ENCODE measurements around the gene FBXL12.
"Not testable (repeated sequence)": the region's sequence is repeated elsewhere in the genome, so short reads cannot be mapped to it uniquely, and the experiment has no call there.

FBXL12 gene

GRCh38 chr19:9818734-9819595 lies at the start of gene FBXL12:
TSS of gene FBXL12 (minus strand) at chr19:9819079. CDS start at chr19:9818813, 266 bp downstream.
- in situ Hi-C loops (cut with HindIII; ENCODE audit: low sequenced_read_pairs), result no loop called here

- in situ Hi-C loops (cut with HindIII; ENCODE audit: low sequenced_read_pairs), result no loop called here
Observed at GRCh38 chr19:9865732-9866501, 47.0 kb upstream of the FBXL12 start.

- in situ Hi-C loops (cut with HindIII; ENCODE audit: low sequenced_read_pairs), result no loop called here
Observed at GRCh38 chr19:9863759-9864158, 44.9 kb upstream of the FBXL12 start.

- in situ Hi-C loops (cut with HindIII; ENCODE audit: low sequenced_read_pairs), result no loop called here
Observed at GRCh38 chr19:9862938-9863337, 44.1 kb upstream of the FBXL12 start.

- in situ Hi-C loops (cut with HindIII; ENCODE audit: low sequenced_read_pairs), result no loop called here
Observed at GRCh38 chr19:9861503-9861902, 42.6 kb upstream of the FBXL12 start.

DNA sequence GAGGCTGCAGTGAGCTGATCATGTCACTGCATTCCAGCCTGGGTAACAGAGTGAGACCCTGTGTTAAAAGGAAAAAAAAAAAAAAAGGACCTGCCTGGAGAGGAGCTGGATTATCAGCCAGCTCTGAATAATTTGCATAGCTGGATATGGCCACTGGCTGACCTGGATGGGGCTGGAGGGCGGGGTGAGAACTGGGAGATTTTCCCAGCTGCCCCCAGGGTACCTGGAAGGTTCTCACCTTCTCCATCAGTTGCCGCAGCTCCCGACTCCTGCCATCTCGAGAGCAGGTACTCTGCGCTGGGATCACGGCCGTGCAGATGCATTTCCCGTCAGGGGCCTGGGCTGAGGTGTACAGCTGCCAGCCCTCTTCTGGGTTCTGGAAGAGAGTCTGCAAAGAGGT lies 41.5 kb upstream of the FBXL12 start:
- in situ Hi-C loops (cut with HindIII; ENCODE audit: low sequenced_read_pairs), result no loop called here

GRCh38 chr19:9858766-9859165 lies 39.9 kb upstream of the FBXL12 start:
- in situ Hi-C loops (cut with HindIII; ENCODE audit: low sequenced_read_pairs), result no loop called here

GRCh38 chr19:9857920-9858746 lies 39.3 kb upstream of the FBXL12 start:
- in situ Hi-C loops (cut with HindIII; ENCODE audit: low sequenced_read_pairs), result no loop called here

DNA sequence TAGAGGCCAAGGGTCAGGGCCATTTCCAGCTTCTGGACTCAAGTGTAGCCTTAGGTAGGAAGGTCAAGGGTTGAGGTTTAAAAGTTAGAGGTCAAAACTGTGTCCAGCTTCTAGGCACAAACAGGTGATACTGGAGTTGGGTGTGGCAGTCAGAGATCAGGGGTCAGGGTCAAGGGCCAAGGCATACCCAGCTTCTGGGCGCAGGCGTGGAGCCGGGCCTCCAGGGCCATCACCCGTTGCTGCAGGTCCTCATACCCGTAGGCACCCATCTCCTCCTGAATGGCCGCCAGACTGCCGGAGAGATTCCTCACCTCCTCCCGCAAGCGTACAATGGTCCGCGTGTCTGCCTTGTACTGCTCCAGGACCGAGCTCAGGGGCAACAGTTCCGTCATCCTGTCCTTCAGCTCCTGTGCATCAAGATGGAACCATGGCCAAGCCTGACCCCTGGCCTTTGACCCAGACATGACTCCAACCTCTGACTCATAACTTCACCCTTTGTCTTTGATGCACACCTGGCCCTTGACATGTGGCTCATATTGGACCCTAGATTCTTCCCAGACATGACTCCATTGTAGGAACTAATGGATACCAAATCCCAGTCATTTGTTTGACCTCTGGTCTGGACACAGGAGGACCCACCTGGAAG lies 38.3 kb upstream of the FBXL12 start:
- in situ Hi-C loops (cut with HindIII; ENCODE audit: low sequenced_read_pairs), result no loop called here

DNA sequence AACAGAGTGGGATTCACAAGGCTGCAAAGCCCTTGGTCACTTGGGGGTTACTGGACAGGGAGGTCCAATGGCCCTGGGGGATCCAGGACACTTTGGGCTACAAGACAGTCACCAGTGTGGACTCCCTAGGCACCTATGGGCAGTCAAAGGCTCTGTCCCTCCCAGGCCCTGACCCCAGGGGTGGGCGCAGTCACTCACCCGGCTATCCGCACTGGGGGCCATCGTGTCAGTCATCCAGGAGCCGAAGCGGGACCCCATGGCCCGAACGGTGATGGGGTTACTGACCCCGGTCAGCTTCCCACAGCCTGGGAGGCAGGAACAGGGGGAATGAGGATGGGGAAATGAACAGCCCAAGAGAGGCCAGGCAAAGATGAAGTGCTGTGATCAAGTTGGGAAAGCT lies 37.7 kb upstream of the FBXL12 start:
- in situ Hi-C loops (cut with HindIII; ENCODE audit: low sequenced_read_pairs), result no loop called here

DNA sequence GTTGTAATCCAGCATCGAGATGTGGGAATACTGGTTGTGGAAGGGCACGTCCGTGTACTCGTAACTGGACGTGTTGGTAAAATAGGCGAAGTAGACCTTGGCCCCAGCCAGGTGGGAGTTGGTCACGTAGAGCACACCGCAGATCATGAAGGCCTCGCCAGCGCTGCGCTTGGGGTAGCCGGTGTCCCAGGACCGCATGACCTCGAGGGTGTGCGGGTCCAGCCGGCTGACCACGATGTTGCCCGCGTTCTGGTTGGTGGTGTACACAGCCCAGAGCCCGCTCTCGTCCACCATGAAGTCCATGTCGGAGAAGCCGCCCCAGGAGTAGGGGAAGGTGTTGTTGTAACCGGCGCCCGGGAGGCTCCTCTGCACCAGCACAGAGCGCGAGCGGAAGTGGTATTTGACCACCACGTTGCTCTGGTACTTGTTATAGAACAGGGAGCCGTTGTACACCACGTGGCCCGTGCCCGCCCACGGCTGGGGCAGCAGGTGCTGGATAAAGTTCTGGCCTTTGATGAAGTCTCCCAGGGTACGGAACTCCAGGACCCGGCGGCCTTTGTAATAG lies 35.5 kb upstream of the FBXL12 start:
- in situ Hi-C loops (cut with HindIII; ENCODE audit: low sequenced_read_pairs), result no loop called here

- in situ Hi-C loops (cut with HindIII; ENCODE audit: low sequenced_read_pairs), result no loop called here
Observed at GRCh38 chr19:9850235-9850959, 31.5 kb upstream of the FBXL12 start.

GRCh38 chr19:9849791-9850190 lies 30.9 kb upstream of the FBXL12 start:
- in situ Hi-C loops (cut with HindIII; ENCODE audit: low sequenced_read_pairs), result no loop called here

- in situ Hi-C loops (cut with HindIII; ENCODE audit: low sequenced_read_pairs), result no loop called here
Observed at GRCh38 chr19:9848762-9849161, 29.9 kb upstream of the FBXL12 start.

DNA sequence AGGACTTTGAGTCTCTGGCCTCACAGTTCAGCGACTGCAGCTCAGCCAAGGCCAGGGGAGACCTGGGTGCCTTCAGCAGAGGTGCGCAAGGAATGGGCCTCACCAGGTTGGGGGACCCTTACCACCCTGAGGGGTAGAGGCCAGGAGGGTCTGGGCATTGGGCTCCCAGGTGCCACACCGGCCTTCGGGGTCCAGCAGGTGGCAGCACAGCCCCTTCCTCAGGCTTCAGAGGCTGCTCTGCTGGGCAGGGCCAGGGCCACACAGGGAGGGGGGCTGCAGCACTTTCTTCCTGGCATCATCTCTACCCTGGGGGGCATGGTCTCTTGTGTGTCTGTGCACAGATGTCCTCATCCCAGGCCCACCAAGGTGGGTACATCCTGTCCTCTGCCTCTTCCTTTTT lies 29.2 kb upstream of the FBXL12 start:
- in situ Hi-C loops (cut with HindIII; ENCODE audit: low sequenced_read_pairs), result no loop called here

DNA sequence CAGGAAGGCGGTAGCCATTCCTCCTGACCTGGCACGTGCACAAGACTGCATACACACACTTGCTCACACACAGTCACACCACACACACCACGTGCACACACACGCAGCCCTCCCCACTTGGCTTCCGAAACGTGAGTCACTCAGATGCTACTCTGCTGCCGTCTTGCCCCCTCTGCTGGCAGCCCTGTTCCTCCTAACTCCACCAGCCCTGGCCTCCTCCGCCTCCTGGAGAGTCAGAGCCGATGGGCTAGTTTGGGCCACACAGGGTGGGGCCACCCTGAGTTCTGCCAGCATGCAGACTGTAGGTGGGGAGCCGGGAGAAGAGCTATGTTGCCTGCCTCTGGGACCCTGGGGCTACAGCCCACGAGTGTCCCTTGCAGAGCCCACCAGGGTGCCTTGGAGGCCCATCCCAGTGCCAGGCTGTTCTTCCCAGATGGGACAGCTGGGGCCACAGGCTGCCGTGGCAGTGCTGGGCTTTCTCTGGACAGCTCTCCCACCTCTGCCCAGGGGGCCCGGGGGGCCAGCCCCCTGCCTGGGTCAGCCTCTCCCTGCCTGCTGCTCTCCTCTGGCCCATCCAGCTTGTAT lies 28.3 kb upstream of the FBXL12 start:
- in situ Hi-C loops (cut with HindIII; ENCODE audit: low sequenced_read_pairs), result no loop called here

DNA sequence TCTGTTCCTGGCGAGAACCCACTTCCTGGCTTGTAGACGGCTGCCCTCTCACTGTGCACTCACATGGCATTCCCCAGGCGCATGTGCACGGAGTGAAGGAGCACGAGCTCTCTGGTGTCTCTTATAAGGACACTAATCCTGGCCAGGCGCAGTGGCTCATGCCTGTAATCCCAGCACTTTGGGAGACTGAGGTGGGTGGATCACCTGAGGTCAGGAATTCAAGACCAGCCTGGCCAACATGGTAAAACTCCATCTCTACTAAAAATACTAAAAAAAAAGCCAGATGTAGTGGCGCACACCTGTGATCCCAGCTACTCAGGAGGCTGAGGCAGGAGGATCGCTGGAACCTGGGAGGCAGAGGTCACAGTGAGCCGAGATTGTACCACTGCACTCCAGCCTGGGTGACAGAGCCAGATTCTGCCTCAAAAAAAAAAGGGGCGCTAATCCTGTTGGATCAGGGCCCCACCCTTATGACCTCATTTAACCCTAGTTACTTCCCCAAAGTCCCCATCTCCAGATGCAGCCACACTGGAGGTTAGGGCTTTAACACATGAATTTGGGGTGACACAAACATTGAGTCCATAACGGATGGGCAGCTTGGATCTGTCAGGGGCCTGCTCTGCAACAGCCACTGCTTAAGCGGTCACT lies 24.9 kb upstream of the FBXL12 start:
- in situ Hi-C loops (cut with HindIII; ENCODE audit: low sequenced_read_pairs), result not testable (repeated sequence)

DNA sequence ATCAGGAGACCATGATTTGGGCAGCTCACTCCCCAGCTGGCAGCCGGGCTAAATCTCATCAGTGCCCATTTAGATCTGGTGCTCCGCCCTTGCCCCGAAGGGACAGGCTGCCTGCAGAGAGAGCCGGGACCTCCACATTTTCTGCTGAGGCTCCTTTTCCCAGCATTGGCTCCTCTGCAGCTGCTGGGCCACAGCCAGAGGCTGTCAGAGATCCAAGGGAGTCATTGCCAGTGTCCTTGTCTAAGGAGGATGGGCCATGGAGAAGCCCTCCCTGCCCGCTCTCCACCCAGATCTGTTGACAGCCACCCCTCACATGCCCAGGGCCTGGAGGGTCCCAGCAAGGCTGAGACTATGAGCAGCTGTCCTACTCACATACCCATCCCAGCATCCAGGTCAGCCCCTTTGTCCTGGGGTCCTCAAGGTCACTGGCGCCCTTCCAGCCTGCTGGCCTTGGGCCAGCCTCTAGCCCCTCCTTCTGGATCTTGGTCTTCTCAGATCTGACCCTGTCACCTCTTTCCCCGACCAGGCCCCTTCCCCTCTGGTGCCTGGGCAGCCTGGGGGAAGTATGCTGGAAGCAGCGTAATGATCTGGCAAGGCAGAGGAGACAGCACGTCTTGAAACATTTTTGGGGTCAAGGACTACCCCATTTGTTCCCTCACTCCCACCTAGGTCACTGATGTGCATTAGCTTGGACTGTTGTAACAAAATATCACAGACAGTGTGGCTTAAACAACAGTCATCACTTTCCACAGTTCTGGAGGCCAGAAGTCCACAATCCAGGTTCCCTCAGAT lies 24.2 kb upstream of the FBXL12 start:
- in situ Hi-C loops (cut with HindIII; ENCODE audit: low sequenced_read_pairs), result no loop called here

Data from endothelial cell of hepatic sinusoid (primary cell).